Measurements from ENCODE around the gene TMEM80.

GRCh38 chr11:689625-690024 lies 6.0 kb upstream of the TMEM80 start:
- TF ChIP-seq RAD21 (IDR thresholded peaks at IDR 0.05; ENCODE audit: insufficient read depth, low read depth, low read length): no peak
- no peak for TF ChIP-seq NR2C1 (IDR thresholded peaks at IDR 0.05)
- TF ChIP-seq SMC3 (IDR thresholded peaks at IDR 0.05; ENCODE audit: borderline replicate concordance, low read length): no peak
- no peak for TF ChIP-seq POLR2A (IDR thresholded peaks at IDR 0.05; ENCODE audit: low read depth, low read length)
- TF ChIP-seq, protein P1, sequence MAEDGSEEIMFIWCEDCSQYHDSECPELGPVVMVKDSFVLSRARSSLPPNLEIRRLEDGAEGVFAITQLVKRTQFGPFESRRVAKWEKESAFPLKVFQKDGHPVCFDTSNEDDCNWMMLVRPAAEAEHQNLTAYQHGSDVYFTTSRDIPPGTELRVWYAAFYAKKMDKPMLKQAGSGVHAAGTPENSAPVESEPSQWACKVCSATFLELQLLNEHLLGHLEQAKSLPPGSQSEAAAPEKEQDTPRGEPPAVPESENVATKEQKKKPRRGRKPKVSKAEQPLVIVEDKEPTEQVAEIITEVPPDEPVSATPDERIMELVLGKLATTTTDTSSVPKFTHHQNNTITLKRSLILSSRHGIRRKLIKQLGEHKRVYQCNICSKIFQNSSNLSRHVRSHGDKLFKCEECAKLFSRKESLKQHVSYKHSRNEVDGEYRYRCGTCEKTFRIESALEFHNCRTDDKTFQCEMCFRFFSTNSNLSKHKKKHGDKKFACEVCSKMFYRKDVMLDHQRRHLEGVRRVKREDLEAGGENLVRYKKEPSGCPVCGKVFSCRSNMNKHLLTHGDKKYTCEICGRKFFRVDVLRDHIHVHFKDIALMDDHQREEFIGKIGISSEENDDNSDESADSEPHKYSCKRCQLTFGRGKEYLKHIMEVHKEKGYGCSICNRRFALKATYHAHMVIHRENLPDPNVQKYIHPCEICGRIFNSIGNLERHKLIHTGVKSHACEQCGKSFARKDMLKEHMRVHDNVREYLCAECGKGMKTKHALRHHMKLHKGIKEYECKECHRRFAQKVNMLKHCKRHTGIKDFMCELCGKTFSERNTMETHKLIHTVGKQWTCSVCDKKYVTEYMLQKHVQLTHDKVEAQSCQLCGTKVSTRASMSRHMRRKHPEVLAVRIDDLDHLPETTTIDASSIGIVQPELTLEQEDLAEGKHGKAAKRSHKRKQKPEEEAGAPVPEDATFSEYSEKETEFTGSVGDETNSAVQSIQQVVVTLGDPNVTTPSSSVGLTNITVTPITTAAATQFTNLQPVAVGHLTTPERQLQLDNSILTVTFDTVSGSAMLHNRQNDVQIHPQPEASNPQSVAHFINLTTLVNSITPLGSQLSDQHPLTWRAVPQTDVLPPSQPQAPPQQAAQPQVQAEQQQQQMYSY (CRISPR knock-in tag; IDR thresholded peaks at IDR 0.05): no peak
- no peak for TF ChIP-seq CTCF (IDR thresholded peaks at IDR 0.05 in 2 of 3, conservative IDR thresholded peaks at IDR 0.05 in 1 of 3; ENCODE audit: control insufficient read depth in 2 of 3, extremely low read depth in 1 of 3, insufficient read depth in 1 of 3, low read depth in 3 of 3, low read length in 3 of 3)
- no peak for TF ChIP-seq MYC (IDR thresholded peaks at IDR 0.05; ENCODE audit: insufficient read depth, insufficient read length, insufficient replicate concordance, low read length, severe bottlenecking)

Measured in GM12878 (cell line).